NCI-H2196 (cell line): ENCODE measurements around the gene INPP1.
A peak's percentile ranks its signal among the peaks of the same experiment; 100 is the strongest.
"Not testable (repeated sequence)": the region's sequence is repeated elsewhere in the genome, so short reads cannot be mapped to it uniquely, and the experiment has no call there.

Source experiments
- DNase-seq: peaks from one replicate; lab custom pipeline; 2025; ENCODE audit not compliant: unreplicated experiment; lab: John Stamatoyannopoulos, UW

The INPP1 gene

GRCh38 chr2:190343536-190344275, at the start of gene INPP1:
Gene INPP1, plus strand, starts transcription at chr2:190343589. Its CDS starts 16,514 bp downstream, at chr2:190360103.
- peak; percentile 57 for DNase-seq

GRCh38 chr2:190297880-190298279, 45.5 kb upstream of the INPP1 start:
- not testable (repeated sequence) for DNase-seq

- DNase-seq, result no peak
Observed at GRCh38 chr2:190301032-190301431, 42.4 kb upstream of the INPP1 start.

- DNase-seq, result no peak
Observed at GRCh38 chr2:190302052-190302451, 41.3 kb upstream of the INPP1 start.

- DNase-seq, result no peak
Observed at GRCh38 chr2:190303647-190304046, 39.7 kb upstream of the INPP1 start.

- no peak for DNase-seq
Observed at GRCh38 chr2:190304404-190304803, 39.0 kb upstream of the INPP1 start.

GRCh38 chr2:190308031-190308430, 35.4 kb upstream of the INPP1 start:
- DNase-seq, result no peak

- no peak for DNase-seq
Observed at GRCh38 chr2:190311893-190312634, 31.3 kb upstream of the INPP1 start.

- DNase-seq, result not testable (repeated sequence)
Observed at GRCh38 chr2:190312635-190313025, 30.8 kb upstream of the INPP1 start.

- no peak for DNase-seq
Observed at GRCh38 chr2:190313880-190314279, 29.5 kb upstream of the INPP1 start.

GRCh38 chr2:190315273-190315672, 28.1 kb upstream of the INPP1 start:
- no peak for DNase-seq

GRCh38 chr2:190318514-190318913, 24.9 kb upstream of the INPP1 start:
- no peak for DNase-seq

GRCh38 chr2:190318931-190319554, 24.3 kb upstream of the INPP1 start:
- no peak for DNase-seq

- peak; percentile 97 for DNase-seq
Observed at GRCh38 chr2:190319555-190320498, 23.6 kb upstream of the INPP1 start, which contains the start of gene HIBCH. Gene HIBCH, minus strand, starts transcription at chr2:190319826. Its CDS starts 76 bp downstream, at chr2:190319750.

- no peak for DNase-seq
Observed at GRCh38 chr2:190320696-190321095, 22.7 kb upstream of the INPP1 start.

GRCh38 chr2:190323406-190323805, 20.0 kb upstream of the INPP1 start:
- DNase-seq, result no peak

- DNase-seq, result no peak
Observed at GRCh38 chr2:190325588-190325987, 17.8 kb upstream of the INPP1 start.

GRCh38 chr2:190327867-190328572, 15.4 kb upstream of the INPP1 start:
- DNase-seq, result no peak

- DNase-seq, result no peak
Observed at GRCh38 chr2:190328573-190329147, 14.7 kb upstream of the INPP1 start.

GRCh38 chr2:190333395-190333794, 10.0 kb upstream of the INPP1 start:
- DNase-seq, result no peak
